DMS 273 (cell line): ENCODE data around the gene LHFPL2.

Experiments used
- DNase-seq: peaks from one replicate; lab custom pipeline; 2025; ENCODE audit not compliant: unreplicated experiment; lab: John Stamatoyannopoulos, UW

Gene LHFPL2

DNA sequence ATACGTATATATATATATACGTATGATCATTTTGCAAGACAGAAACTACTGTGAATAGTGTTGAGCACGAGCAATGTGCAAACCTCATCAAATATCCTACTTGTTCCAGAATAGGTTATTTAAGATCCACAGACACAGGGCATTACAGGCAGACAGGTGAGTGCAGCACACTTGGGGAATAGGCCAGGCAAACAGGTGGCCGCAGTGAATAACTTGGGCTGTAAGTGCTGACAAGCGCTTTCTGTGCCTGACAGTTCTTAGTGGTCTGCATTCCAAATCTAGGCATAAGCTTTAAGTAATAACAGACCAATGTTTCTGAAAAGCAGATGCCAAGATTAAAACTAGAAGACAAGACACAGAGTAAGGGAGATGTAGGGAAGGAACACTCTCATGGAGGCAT, 77.9 kb downstream of the LHFPL2 start:
- no peak for DNase-seq

GRCh38 chr5:78569441-78569840, 79.1 kb downstream of the LHFPL2 start:
- DNase-seq: peak; percentile 91

DNA sequence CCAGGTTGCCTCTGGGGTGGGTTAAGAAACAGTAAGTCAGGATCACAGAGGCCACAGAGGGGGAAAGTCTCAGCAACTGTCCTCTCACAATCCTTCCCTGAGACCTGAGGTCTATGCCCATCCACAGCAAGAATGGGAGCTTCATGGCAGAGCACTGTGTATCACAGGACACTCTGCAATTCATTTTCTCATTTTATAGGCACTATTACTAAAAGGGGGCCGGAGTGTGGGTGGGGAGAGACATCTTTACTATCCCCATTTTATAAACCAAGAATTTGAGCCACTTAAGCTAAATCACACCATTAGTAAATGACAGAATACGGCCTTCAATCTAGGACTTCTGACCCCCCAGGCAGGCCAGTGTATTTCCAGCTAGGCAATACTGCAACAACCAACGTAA, 79.9 kb downstream of the LHFPL2 start:
- DNase-seq: no peak

- DNase-seq: no peak
Measured at GRCh38 chr5:78568212-78568611, 80.4 kb downstream of the LHFPL2 start.

- DNase-seq: no peak
Measured at GRCh38 chr5:78567617-78568016, 81.0 kb downstream of the LHFPL2 start.

DNA sequence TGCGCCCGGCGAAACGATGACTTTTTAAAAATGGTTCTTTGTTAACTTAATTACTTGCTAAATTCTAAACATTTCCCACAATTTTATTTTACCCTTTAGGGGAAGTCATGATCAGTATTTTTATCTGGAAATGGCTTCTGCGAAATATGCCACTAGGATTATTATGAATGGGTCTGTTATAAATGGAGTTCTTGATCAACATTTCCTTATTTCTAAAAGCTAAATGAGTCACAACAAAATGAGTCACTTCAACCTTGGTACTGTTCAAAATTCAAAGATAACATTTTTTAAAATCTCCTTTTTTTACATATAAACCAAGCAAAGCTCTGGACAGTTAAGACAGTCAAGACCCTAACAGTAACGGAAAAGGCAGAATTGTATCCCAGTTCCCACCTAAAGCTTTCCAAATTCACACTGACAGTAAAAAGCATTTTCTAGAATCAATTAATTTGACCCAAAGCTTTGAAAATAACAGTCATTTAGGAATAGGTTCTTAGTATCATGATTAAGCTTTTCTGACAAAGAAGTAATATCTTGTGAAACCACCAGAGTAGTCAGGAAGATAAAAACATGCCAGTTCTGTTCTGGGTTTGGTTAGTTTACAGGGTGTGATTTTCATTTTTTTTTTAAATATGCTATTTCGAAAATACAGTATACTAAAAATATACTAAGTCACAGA, 81.7 kb downstream of the LHFPL2 start:
- no peak for DNase-seq

DNA sequence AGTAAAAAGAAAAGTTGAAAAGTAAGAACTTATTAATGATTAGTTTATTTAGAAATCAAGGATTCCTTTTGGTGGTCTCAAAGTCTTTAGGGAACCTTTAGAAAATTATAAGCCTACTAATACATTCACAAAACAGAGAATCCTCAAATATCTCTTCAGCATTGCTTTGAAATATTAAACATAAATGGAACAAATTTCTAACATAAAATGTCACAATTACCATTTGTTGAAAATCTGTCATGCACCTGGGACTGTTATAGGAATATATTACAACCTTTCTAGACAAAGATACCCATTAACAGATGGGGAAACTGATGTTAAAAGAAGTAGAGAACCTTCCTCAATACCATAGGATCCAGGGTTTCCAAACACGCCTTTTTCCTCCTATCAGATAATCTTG, 83.2 kb downstream of the LHFPL2 start:
- no peak for DNase-seq

GRCh38 chr5:78563621-78564020, 85.0 kb downstream of the LHFPL2 start:
- peak; percentile 8 for DNase-seq

GRCh38 chr5:78562714-78563330, 85.8 kb downstream of the LHFPL2 start:
- no peak for DNase-seq

DNA sequence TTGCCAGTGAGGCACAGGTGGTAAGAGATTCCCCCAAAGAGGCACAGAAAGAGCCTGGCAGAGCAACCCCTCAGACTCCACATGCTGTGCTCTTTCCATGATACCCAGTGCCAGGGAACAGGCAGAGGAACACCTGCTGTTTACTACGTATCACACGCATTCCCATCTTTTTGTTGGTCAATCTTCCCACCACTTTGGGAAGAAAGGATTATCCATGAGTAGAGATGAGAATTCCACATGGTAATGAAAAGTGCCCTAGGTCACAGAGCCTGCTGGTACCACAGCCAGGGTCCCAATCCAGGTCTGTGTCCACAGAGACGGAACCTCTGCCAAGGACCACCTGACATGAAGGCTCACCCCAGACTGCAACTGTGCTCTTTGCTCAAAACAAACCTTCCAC, 86.6 kb downstream of the LHFPL2 start:
- no peak for DNase-seq

GRCh38 chr5:78561261-78561660, 87.3 kb downstream of the LHFPL2 start:
- DNase-seq: no peak

GRCh38 chr5:78560000-78560855, 88.3 kb downstream of the LHFPL2 start:
- DNase-seq: no peak

DNA sequence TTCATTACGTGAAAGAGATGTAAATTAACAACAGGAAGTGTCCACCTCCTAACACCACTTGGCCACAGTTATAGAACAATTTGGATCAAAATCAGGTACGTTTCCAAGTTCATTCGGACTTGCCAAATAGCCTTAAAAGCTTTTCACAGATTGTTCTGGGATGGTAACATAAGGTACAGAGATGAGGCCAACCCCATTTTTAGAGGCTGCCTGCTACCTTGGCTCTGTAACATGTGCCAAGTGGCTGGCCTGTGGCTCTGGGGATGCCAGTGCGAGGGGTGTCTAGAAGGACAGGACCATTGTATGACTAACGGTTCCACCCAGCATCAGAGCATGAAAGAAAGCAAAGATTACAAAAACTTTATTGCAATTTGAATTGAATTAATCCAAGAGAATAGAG, 91.0 kb downstream of the LHFPL2 start:
- no peak for DNase-seq

DNA sequence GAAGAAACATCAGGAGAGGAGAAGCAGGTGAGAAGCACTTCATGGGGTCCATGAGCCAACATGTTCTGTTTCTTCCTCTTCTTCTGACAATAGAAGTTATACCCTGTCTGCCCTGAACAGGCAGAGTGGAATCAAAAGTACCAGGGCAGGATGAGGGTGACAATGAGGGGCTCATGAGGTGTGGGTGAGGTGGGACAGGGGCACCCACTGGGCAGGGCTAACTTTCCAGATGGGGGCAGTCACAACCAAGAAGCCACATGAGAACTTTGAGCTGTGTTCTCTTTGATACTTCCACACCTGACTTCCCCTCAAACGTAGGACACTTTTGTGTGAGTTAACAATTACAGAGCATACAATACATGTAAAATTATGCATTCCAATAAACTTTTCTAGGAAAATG, 92.7 kb downstream of the LHFPL2 start:
- DNase-seq: no peak

GRCh38 chr5:78554670-78555069, 93.9 kb downstream of the LHFPL2 start:
- DNase-seq: no peak

DNA sequence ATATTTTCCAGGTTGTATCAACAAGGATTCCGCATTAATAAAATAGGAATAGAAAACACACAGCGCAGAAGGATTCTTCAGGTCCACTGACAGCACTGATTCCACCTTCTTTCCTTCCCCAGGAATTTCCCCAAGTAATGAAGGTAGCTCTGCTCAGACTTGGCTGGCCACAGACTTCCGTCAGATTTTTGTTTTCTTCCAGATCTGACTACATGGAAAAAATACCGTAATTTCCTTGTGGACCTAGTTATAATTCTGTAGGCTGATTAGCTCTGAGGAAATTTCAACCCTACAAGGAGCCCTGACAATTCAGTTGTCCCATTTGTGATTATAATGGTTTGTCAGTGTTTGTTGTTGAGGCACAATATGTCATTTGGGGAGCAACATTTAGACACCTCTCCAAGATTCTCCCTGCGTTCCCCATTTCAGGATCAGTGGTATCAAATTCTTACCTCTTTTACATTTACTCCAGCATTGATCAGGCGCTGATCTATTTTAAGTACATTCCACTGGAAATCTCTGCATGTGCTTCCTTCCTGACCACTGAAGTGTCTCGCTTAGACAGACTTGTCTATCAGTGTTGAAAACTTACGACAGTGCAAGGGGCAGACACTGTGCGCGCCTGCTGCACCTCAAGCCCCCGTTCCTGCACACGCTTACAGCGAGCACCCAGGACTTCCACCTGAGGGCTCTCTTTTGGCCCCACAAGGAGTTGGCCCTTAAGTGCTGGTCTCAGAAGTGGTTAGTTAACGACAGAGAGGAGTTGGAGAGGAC, 94.8 kb downstream of the LHFPL2 start:
- no peak for DNase-seq

DNA sequence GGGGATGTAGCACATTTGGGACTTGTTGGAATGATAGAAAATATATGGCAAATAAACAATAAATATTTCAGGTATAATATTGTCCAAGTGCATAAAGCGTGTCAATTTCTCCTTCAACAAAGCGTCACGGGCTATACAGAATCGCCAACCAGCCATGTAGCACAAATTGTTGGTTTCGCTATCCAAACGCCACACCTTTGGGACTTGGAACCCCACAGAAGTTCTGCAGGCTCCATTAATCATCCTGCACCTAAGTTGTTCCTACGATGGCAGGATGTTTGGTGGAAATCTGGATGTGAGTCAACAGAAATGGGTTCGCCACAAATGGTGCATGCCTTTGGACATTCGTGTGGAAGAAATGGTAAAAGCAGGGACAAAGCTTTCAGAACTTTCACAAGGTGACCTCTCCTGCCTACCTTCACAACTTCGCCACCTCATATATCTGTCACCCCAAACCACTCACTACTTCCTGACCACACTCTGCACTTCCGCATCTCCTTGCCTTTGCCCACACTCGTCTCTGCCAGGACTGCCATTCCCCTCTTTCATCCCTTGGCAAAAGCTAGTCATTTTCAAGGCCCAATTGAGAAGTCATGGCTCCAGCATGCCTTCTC, 95.7 kb downstream of the LHFPL2 start:
- DNase-seq: no peak

- DNase-seq: no peak
Measured at GRCh38 chr5:78550891-78551290, 97.7 kb downstream of the LHFPL2 start.

GRCh38 chr5:78549043-78549442, 99.5 kb downstream of the LHFPL2 start:
- DNase-seq: no peak

DNA sequence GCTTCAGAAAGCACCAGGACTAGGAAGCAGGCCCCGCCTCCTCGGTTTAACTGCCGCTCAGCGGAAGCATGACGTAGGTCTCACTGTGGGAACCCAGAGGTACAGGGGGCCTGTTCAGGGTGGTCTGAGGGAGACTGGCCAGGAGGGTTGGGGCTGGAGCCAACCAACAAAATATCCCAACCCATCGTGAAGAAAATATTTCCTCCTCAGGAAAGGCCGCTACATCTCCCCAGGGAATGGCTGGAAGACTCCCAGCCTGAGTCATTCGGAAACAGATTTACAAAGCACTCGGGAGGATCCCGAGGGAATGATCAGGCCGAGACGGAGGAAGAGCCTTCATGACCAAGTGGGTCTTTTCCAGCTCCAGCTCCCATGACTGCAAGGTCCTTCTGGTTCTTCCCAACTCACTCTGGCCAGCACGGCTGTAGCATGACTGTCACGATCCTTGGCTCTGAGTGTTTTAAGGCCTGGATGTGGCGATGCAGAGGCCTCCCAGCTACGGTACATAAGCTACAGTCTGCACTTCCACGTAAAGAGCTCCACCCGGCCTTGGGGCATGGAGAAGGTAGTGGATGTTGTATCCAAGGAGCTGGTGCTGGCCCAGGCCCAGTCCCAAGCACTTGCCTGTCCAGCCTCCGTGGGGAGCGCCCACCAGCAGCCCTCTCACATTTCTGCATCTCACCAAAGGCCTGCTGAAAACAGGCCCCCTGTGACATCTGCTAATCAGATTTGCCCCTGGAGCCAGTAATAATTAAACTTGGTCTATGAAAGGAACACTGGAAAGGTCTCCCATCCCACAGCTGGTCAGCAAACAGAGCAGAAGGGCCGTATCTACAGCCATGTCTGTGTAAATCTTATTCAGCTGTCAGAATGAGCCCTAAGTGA, 100.6 kb downstream of the LHFPL2 start:
- peak; percentile 19 for DNase-seq
